Osteoblast (primary cell): ENCODE data around the gene EIF4E2. TPM values are rescaled to one million over a fixed set of nuclear protein-coding genes. Genes with fewer than 3 reads are reported as not detected.

Source experiments
- DNase-seq: peaks from one replicate; pipeline ENCODE4 v3.0.0; 2011; ENCODE audit warnings: low spot score, mixed read lengths; ENCODE audit not compliant: insufficient read length; ENCODE audit errors: missing footprints
- H2AFZ ChIP-seq: 2 replicates; pipeline ENCODE4 v1.6.0; 2011; ENCODE audit warnings: mild to moderate bottlenecking, low read length
- H3K27ac ChIP-seq: 2 replicates; pipeline ENCODE4 v1.5.1; 2011; ENCODE audit warnings: mild to moderate bottlenecking, low read depth, low read length, moderate library complexity
- H3K27me3 ChIP-seq: 2 replicates; pipeline ENCODE4 v1.6.0; 2012; ENCODE audit warnings: mild to moderate bottlenecking, control low read depth, inconsistent platforms, low read length, moderate library complexity; ENCODE audit not compliant: insufficient read depth
- H3K36me3 ChIP-seq: 2 replicates; pipeline ENCODE4 v1.5.1; 2011; ENCODE audit warnings: mild to moderate bottlenecking, low read length, control low read depth, moderate library complexity; ENCODE audit not compliant: insufficient read depth
- H3K4me1 ChIP-seq: 2 replicates; pipeline ENCODE4 v1.5.1; 2011; ENCODE audit warnings: mild to moderate bottlenecking, low read length, control low read depth, moderate library complexity; ENCODE audit not compliant: insufficient read depth
- H3K4me2 ChIP-seq: 2 replicates; pipeline ENCODE4 v1.6.0; 2011; ENCODE audit warnings: mild to moderate bottlenecking, low read length; ENCODE audit not compliant: insufficient read depth
- H3K4me3 ChIP-seq: fragments of 200-600 bp; sonication (generic); 3 replicates; pipeline ENCODE4 v1.5.1; 2012; ENCODE audit warnings: mild to moderate bottlenecking, low read length, inconsistent platforms; ENCODE audit not compliant: insufficient read depth
- H3K79me2 ChIP-seq: 2 replicates; pipeline ENCODE4 v1.6.0; 2012; ENCODE audit warnings: mild to moderate bottlenecking, low read length, control low read depth, inconsistent platforms; ENCODE audit not compliant: insufficient read depth
- H3K9me3 ChIP-seq: 2 replicates; pipeline ENCODE4 v1.5.1; 2011; ENCODE audit warnings: low read depth, low read length, control low read depth
- H4K20me1 ChIP-seq: 2 replicates; pipeline ENCODE4 v1.6.0; 2012; ENCODE audit warnings: mild to moderate bottlenecking, low read length, control low read depth; ENCODE audit not compliant: insufficient read depth
- total RNA-seq: library from RNA; depleted of rRNA; stranded (reverse); fragments of >200 nt; gene quantifications from 2 replicates; pipeline ENCODE4 v1.2.3, GENCODE V29; 2012
- TF ChIP-seq, protein P1 (sequence below): IDR thresholded peaks from 2 replicates; pipeline ENCODE4 v1.5.1; 2011; ENCODE audit warnings: mild to moderate bottlenecking, low read depth, low read length, moderate library complexity; ENCODE audit errors: extremely low read depth

The EIF4E2 gene
- total RNA-seq, 1 donor, result 70.6 TPM

DNA sequence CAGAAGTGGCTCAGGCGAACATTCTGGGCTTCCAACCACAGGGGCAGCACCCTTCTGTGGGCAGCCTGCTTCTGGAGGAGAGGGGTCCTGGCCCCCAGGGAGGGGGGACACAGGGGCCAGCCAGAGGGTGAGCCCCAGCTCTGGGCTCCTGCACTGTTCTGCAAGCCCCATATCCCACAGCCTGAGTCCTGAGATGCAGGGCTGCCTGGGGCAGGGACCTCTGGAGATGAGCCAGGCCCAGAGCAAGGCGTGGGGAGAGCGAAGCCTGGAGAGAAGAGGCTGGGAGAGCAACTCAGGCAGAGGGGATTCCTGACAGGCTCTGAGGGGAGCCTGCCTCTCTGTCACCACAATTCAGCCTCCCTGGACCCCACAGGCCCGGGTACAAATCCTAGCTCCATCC lies 43.8 kb upstream of the EIF4E2 start:
- Histone ChIP-seq H3K4me3 (no peak overlapping the region), H2AFZ (no peak overlapping the region), H4K20me1 (no peaks in the 10 kb centered on the region), H3K79me2 (no peaks in the 10 kb centered on the region), H3K27ac (no peak overlapping the region), H3K9me3 (no peaks in the 10 kb centered on the region), H3K27me3 (peaks cover 32% of the 10 kb centered on the region), H3K36me3 (no peaks in the 10 kb centered on the region), H3K4me1 (no peaks in the 10 kb centered on the region), H3K4me2 (no peak overlapping the region)
- DNase-seq, result no peak
- TF ChIP-seq, protein P1, sequence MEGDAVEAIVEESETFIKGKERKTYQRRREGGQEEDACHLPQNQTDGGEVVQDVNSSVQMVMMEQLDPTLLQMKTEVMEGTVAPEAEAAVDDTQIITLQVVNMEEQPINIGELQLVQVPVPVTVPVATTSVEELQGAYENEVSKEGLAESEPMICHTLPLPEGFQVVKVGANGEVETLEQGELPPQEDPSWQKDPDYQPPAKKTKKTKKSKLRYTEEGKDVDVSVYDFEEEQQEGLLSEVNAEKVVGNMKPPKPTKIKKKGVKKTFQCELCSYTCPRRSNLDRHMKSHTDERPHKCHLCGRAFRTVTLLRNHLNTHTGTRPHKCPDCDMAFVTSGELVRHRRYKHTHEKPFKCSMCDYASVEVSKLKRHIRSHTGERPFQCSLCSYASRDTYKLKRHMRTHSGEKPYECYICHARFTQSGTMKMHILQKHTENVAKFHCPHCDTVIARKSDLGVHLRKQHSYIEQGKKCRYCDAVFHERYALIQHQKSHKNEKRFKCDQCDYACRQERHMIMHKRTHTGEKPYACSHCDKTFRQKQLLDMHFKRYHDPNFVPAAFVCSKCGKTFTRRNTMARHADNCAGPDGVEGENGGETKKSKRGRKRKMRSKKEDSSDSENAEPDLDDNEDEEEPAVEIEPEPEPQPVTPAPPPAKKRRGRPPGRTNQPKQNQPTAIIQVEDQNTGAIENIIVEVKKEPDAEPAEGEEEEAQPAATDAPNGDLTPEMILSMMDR, result no peak

- Histone ChIP-seq H3K4me3 (no peak overlapping the region), H2AFZ (no peak overlapping the region), H3K4me1 (no peaks in the 10 kb centered on the region), H3K79me2 (no peaks in the 10 kb centered on the region), H3K4me2 (no peak overlapping the region), H3K36me3 (no peaks in the 10 kb centered on the region), H3K27me3 (peaks cover 26% of the 10 kb centered on the region), H3K9me3 (no peaks in the 10 kb centered on the region), H4K20me1 (no peaks in the 10 kb centered on the region), H3K27ac (no peak overlapping the region)
- DNase-seq, result no peak
- TF ChIP-seq, protein P1, result no peak
Observed at GRCh38 chr2:232508251-232508650, 42.2 kb upstream of the EIF4E2 start.

DNA sequence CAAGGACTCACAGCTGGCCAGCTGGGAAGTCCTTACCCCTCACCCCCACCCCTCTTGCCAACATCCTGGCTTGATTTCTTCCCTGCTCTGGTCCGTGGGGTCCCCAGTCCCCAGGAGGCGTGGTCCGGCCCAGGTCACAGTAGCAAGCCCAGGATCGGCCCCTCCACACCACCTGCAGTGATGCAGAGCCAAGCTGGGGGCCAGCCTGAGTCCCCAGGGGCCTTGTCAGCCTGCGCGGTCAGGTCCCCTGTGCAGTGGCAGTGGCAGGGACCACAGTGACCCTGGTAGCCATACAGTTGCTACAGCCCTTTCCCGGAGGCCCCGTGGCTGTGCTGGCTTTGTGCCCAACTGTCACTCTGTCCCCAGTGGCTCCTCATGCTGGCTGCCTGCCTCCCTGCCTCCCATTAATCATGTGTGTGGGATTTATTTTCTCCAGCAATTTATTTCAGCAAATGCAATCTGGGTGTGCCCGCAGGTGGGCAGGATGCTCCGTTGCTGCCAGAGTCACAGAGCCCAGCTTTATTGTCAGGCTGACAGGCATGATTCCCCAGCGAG lies 39.1 kb upstream of the EIF4E2 start:
- Histone ChIP-seq H3K27me3 (peaks cover 20% of the 10 kb centered on the region), H3K4me3 (no peak overlapping the region), H3K4me1 (no peaks in the 10 kb centered on the region), H3K9me3 (no peaks in the 10 kb centered on the region), H3K27ac (no peak overlapping the region), H4K20me1 (no peaks in the 10 kb centered on the region), H3K4me2 (no peak overlapping the region), H2AFZ (no peak overlapping the region), H3K79me2 (no peaks in the 10 kb centered on the region), H3K36me3 (no peaks in the 10 kb centered on the region)
- no peak for DNase-seq
- TF ChIP-seq, protein P1, result no peak

- H3K27ac ChIP-seq, result no peak overlapping the region
- no peak overlapping the region for H3K4me3 ChIP-seq
- no peak overlapping the region for H2AFZ ChIP-seq
- H3K4me2 ChIP-seq, result no peak overlapping the region
- no peak for DNase-seq
- peaks cover 27% of the 10 kb centered on the region for H3K27me3 ChIP-seq
- H3K79me2 ChIP-seq, result no peaks in the 10 kb centered on the region
- no peaks in the 10 kb centered on the region for H3K4me1 ChIP-seq
- H3K36me3 ChIP-seq, result no peaks in the 10 kb centered on the region
- no peaks in the 10 kb centered on the region for H3K9me3 ChIP-seq
- TF ChIP-seq, protein P1, result no peak
- no peaks in the 10 kb centered on the region for H4K20me1 ChIP-seq
Observed at GRCh38 chr2:232512602-232513001, 37.9 kb upstream of the EIF4E2 start.
